Vagina (tissue), 2 donors: ENCODE measurements around the gene CNGB1. TPM values are rescaled to one million over a fixed set of nuclear protein-coding genes. Genes with fewer than 3 reads are reported as not detected.

Source experiments
- DNase-seq, 2 donors: peaks; one replicate each; pipeline ENCODE4 v3.0.0-alpha.2; 2017; ENCODE audit errors: extremely low spot score in 2 of 2
- H3K27ac ChIP-seq: fragments of 200-600 bp; sonication (generic); one replicate; pipeline ENCODE4 v1.5.1; 2019
- H3K27me3 ChIP-seq: fragments of 200-600 bp; sonication (generic); one replicate; pipeline ENCODE4 v1.5.1; 2019
- H3K36me3 ChIP-seq, 2 donors: fragments of 200-600 bp; sonication (generic); one replicate each; pipeline ENCODE4 v1.5.1; 2017 to 2019
- H3K4me1 ChIP-seq: fragments of 200-600 bp; sonication (generic); one replicate; pipeline ENCODE4 v1.5.1; 2019
- H3K4me3 ChIP-seq, 2 donors: fragments of 200-600 bp; sonication (generic); 1 replicate in 1 of 2; 2 replicates in 1 of 2; pipeline ENCODE4 v1.5.1; 2016 to 2019
- H3K9me3 ChIP-seq: fragments of 200-600 bp; sonication (generic); one replicate; pipeline ENCODE4 v1.5.1; 2019
- POLR2A ChIP-seq, 2 donors: fragments of 450-650 bp; IDR thresholded peaks; one replicate each; pipeline ENCODE4 v1.6.1; 2017; ENCODE audit warnings: antibody characterized with exemption in 2 of 2, mild to moderate bottlenecking in 2 of 2, moderate library complexity in 2 of 2
- POLR2AphosphoS5 ChIP-seq, 2 donors: sonication (generic); formaldehyde crosslinking; IDR thresholded peaks; one replicate each; pipeline ENCODE4 v1.9.0; 2017; ENCODE audit warnings: antibody characterized with exemption in 2 of 2, mild to moderate bottlenecking in 2 of 2, low read depth in 1 of 2; ENCODE audit not compliant: insufficient read depth in 1 of 2
- intact Hi-C: fragments of 100-400 bp; cut with DNase I; formaldehyde crosslinking; loops from one replicate; pipeline ENCODE4 v1.15.1; 2023
- total RNA-seq: library from RNA; depleted of rRNA; stranded (reverse); fragments of >200 nt; gene quantifications from one replicate; pipeline ENCODE4 v1.2.3, GENCODE V29; 2016
- TF ChIP-seq, protein P1 (sequence below), 3 experiments: fragments of 450-650 bp in 2 of 3; fragments of 200-600 bp in 1 of 3; sonication (generic) in 1 of 3; IDR thresholded peaks; one replicate each; pipeline ENCODE4 v1.5.1; 2017 to 2019; ENCODE audit warnings: antibody characterized with exemption in 3 of 3, mild to moderate bottlenecking in 2 of 3, moderate library complexity in 2 of 3

Gene CNGB1
- total RNA-seq, 1 donor from 2014 or later, result not detected

DNA sequence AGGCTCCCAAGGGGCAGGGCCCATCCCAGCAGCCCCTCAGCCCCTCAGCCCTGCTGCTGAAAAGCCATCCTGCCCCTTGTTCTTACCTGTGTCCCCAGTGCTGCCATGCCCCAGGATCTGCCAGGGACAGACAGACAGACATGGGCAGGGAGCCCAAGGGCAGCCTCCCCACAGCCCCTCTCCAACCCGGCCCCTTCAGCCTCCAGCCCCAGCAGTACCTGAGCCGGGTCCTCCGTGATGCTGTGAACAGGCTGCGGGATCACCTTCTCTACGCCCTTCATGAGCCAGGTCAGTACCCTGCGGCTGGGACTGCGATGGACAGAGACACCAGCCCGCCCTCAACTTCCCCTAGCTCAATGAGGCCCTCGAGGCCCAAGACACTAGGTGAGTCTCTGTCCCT is 8.2 kb downstream of the CNGB1 start:
- H3K4me1 ChIP-seq, result no peaks in the 10 kb centered on the region
- no peak overlapping the region for H3K27ac ChIP-seq
- H3K4me3 ChIP-seq, result no peak overlapping the region
- DNase-seq, result no peak
- intact Hi-C loops, result no loop called here
- H3K36me3 ChIP-seq, result no peaks in the 10 kb centered on the region
- no peaks in the 10 kb centered on the region for H3K27me3 ChIP-seq
- H3K9me3 ChIP-seq, result no peaks in the 10 kb centered on the region
- TF ChIP-seq POLR2AphosphoS5 (IDR thresholded peaks at IDR 0.05; ENCODE audit: insufficient read depth in 1 of 2, low read depth in 1 of 2) (no peak), POLR2A (IDR thresholded peaks at IDR 0.05) (no peak)
- TF ChIP-seq, protein P1, sequence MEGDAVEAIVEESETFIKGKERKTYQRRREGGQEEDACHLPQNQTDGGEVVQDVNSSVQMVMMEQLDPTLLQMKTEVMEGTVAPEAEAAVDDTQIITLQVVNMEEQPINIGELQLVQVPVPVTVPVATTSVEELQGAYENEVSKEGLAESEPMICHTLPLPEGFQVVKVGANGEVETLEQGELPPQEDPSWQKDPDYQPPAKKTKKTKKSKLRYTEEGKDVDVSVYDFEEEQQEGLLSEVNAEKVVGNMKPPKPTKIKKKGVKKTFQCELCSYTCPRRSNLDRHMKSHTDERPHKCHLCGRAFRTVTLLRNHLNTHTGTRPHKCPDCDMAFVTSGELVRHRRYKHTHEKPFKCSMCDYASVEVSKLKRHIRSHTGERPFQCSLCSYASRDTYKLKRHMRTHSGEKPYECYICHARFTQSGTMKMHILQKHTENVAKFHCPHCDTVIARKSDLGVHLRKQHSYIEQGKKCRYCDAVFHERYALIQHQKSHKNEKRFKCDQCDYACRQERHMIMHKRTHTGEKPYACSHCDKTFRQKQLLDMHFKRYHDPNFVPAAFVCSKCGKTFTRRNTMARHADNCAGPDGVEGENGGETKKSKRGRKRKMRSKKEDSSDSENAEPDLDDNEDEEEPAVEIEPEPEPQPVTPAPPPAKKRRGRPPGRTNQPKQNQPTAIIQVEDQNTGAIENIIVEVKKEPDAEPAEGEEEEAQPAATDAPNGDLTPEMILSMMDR (IDR thresholded peaks at IDR 0.05), result no peak

- no peaks in the 10 kb centered on the region for H3K4me1 ChIP-seq
- H3K27ac ChIP-seq, result no peak overlapping the region
- no peaks in the 10 kb centered on the region for H3K9me3 ChIP-seq
- no peak for DNase-seq
- H3K36me3 ChIP-seq, result no peaks in the 10 kb centered on the region
- H3K4me3 ChIP-seq, result no peak overlapping the region
- intact Hi-C loops, result no loop called here
- no peaks in the 10 kb centered on the region for H3K27me3 ChIP-seq
- TF ChIP-seq POLR2A (IDR thresholded peaks at IDR 0.05) (no peak), POLR2AphosphoS5 (IDR thresholded peaks at IDR 0.05; ENCODE audit: insufficient read depth in 1 of 2, low read depth in 1 of 2) (no peak)
- TF ChIP-seq, protein P1 (IDR thresholded peaks at IDR 0.05), result no peak
These were observed 8.9 kb downstream of the CNGB1 start for GRCh38 chr16:57962046-57962445.

DNA sequence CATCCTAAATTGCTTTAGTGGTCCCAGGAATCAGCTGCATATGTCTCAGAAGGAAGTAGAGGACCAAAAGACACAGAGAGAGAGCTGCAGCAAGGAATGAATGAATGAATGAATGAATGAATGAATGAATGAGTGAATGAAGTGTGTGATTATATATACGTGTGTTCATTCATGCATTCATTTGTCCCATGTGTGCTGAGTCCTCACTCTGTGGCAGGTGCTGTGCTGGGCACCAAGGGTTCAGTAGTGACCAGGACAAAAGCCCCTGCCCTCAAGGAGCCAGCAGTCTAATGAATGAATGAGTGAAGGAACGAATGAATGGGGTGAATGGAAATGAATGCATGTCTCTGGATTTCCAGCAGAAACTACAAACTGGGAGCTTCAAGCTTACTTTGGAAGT is 9.4 kb downstream of the CNGB1 start:
- no peak overlapping the region for H3K27ac ChIP-seq
- H3K9me3 ChIP-seq, result no peaks in the 10 kb centered on the region
- DNase-seq, result no peak
- H3K4me3 ChIP-seq, result no peak overlapping the region
- intact Hi-C loops, result no loop called here
- no peaks in the 10 kb centered on the region for H3K27me3 ChIP-seq
- TF ChIP-seq, protein P1 (IDR thresholded peaks at IDR 0.05), result no peak
- H3K36me3 ChIP-seq, result no peaks in the 10 kb centered on the region
- H3K4me1 ChIP-seq, result no peaks in the 10 kb centered on the region

DNA sequence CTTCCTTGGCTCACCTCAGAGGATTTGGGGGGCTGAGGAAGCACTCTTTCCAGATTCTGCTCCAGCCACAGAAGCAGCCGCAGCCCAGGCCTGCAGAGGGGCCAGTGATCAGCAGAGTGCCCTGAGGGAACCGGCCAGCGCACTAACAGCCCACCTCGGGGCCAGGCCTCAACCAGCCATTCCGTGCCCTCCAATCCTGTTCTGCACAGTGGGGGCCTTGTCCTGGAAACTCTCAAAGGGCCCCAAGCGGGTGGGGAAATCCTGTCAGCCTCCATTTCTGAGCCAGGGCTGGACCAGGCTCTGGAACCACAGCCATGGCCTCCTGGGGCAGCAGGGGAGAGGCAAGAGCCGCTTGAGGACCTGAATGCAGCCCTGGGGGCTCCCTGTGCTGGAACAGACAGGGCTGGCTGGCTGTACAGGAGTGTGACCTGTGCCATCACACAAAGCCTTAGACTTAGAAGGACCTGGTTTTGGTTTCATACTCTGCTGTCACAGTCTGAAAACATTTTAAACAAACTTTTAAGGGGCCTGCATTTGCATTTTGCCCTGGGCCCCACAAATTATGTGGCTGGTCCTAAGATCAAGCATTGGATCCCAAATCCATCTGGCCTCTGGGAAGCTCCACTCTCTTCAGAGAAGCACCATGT is 10.0 kb downstream of the CNGB1 start:
- H3K4me3 ChIP-seq, result no peak overlapping the region
- H3K27me3 ChIP-seq, result no peaks in the 10 kb centered on the region
- intact Hi-C loops, result no loop called here
- H3K9me3 ChIP-seq, result no peaks in the 10 kb centered on the region
- no peak for DNase-seq
- no peaks in the 10 kb centered on the region for H3K36me3 ChIP-seq
- H3K27ac ChIP-seq, result no peak overlapping the region
- TF ChIP-seq, protein P1 (IDR thresholded peaks at IDR 0.05), result no peak
- TF ChIP-seq POLR2A (IDR thresholded peaks at IDR 0.05) (no peak), POLR2AphosphoS5 (IDR thresholded peaks at IDR 0.05; ENCODE audit: insufficient read depth in 1 of 2, low read depth in 1 of 2) (no peak)
- no peaks in the 10 kb centered on the region for H3K4me1 ChIP-seq

GRCh38 chr16:57960310-57960709 is 10.6 kb downstream of the CNGB1 start:
- Histone ChIP-seq H3K9me3 (no peaks in the 10 kb centered on the region), H3K4me3 (no peak overlapping the region), H3K36me3 (no peaks in the 10 kb centered on the region), H3K4me1 (no peaks in the 10 kb centered on the region), H3K27me3 (no peaks in the 10 kb centered on the region), H3K27ac (no peak overlapping the region)
- intact Hi-C loops, result no loop called here
- TF ChIP-seq POLR2A (IDR thresholded peaks at IDR 0.05) (no peak), POLR2AphosphoS5 (IDR thresholded peaks at IDR 0.05; ENCODE audit: insufficient read depth in 1 of 2, low read depth in 1 of 2) (no peak)
- TF ChIP-seq, protein P1 (IDR thresholded peaks at IDR 0.05), result no peak
- no peak for DNase-seq
